Renal cortex interstitium (tissue), 11 donors: ENCODE measurements around the gene CRYL1. TPM values are rescaled to one million over a fixed set of nuclear protein-coding genes. Genes with fewer than 3 reads are reported as not detected.

ENCODE experiments used
- DNase-seq, 11 donors: peaks; one replicate each; pipeline ENCODE4 v3.0.0-alpha.2; 2013; ENCODE audit warnings: low read depth in 9 of 11, low spot score in 4 of 11; ENCODE audit errors: extremely low read depth in 1 of 11
- polyA plus RNA-seq, 3 donors: library from polyadenylated mRNA; unstranded; fragments of 120-200 nt; gene quantifications; one replicate each; pipeline ENCODE4 v1.2.1, GENCODE V29; 2013; ENCODE audit not compliant: insufficient read length in 3 of 3

CRYL1 gene
- polyA plus RNA-seq, 3 donors = 127 to 140 (median 129) TPM

DNA sequence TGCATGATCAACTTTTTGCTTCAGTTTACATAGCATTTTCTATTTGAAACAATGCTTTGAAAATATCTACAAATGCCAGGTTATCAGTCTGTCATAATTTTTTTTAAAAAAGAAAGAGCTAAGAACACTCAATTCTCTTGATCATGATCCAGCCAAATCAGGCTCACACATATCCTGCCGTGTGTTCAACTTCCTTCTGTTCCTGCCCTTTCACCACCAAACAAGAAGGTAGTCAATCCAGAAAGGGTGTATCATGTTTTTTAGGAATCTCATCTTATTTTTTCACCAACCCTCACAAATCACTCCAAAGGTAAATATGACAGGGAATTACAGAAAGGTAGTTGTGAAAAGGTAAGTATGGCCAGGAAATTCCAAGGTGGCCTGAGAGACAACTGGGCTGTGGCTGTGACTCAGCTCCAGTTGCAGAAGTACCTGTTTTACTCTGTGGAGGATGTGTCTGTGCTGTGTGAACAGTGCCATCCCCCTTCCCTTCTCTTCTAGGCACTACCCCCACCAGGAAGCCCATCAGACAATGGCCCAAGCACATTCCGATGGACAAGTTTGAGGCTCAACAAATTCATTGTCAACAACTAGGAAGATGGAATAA, 154.7 kb downstream of the CRYL1 start:
- DNase-seq = no peak

GRCh38 chr13:20369886-20370361, 155.7 kb downstream of the CRYL1 start:
- DNase-seq = no peak

GRCh38 chr13:20366056-20366455, 159.6 kb downstream of the CRYL1 start:
- no peak for DNase-seq

DNA sequence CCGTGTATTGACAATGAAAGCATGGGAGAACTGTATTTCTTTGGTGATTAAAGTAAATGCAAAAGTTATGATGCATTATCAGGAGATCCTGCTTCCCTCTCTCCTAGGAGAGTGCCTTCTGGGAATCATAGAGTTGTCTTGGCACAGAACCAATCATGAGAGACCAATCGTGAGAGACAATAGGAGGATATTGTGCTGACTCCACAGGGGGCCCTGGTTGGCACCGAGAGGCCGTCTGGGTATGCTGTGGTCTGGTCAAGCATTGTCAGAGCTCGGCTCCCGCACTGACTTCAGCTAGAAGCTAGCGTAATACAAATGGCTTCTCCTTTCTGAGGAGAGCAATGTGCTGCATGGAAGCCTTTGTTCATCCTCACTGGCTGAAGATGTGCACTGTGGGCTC, 162.1 kb downstream of the CRYL1 start:
- DNase-seq = no peak

- no peak for DNase-seq
Observed at GRCh38 chr13:20363172-20363571, 162.5 kb downstream of the CRYL1 start.

DNA sequence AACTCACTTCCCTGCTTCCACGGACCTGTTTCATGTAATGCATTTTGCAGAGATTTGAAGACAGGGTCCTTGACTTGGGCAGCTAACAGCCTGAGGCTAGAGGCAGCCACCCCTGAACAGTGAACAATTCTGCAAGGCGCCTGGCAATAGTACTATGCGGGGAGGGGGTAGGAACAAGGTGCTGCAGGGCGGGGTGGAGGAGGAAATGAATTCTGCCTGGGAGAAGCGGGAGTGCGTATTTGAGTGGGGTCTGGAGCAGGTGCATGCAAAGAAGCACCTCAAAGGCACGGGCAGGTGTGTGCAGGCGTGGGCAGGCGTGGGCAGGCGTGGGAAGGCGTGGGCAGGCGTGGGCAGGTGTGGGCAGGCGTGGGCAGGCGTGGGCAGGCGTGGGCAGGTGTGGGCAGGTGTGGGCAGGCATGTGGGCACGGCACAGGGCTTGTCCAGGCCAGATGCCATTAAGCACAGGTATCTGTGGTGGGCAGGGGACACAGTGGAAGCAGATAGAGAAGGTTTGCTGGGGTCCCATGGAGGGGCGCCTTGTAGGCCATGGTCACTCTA, 163.1 kb downstream of the CRYL1 start:
- DNase-seq = no peak

GRCh38 chr13:20360835-20361412, 164.7 kb downstream of the CRYL1 start:
- peak in 3 of 11 donors; percentile 17 to 35 (median 17) for DNase-seq

DNA sequence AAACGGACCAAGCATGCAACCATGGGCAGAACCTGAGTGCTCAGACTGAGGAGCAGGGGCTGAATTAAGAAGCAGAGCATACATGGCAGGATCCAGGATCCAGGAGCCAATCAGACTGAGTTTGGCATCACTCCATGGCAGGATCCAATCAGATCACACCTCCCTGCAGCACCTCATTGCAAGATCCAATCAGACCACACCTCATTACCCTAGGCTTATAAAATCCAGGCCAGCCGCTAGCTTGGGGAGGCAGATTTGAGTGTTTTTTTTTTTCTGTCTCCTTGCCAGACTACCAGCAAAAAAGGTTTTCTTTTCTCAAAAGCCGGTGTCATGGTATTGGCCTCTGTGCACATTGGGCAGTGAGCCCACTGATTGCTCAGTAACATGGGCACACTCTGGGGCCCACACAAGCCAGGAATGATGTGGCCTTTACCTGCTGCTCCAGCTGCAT, 165.6 kb downstream of the CRYL1 start:
- DNase-seq = no peak

DNA sequence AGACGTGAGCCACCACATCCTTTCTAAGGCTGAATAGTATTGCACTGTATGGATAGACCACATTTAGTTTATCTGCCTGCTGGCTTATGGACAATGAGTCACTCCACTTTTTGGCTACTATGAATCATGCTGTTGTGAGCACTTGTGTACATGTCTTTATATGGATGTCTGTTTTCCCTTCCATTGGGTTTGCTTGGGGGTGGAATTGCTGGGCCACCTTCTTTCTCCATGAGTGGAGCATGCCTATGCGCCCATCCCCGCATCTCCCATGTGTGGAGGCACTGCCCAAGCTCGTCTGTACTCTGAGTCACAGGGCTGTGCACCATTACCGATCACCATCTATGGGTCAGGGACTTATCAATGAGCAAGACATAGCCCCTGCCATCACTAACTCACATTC, 166.3 kb downstream of the CRYL1 start:
- no peak for DNase-seq

DNA sequence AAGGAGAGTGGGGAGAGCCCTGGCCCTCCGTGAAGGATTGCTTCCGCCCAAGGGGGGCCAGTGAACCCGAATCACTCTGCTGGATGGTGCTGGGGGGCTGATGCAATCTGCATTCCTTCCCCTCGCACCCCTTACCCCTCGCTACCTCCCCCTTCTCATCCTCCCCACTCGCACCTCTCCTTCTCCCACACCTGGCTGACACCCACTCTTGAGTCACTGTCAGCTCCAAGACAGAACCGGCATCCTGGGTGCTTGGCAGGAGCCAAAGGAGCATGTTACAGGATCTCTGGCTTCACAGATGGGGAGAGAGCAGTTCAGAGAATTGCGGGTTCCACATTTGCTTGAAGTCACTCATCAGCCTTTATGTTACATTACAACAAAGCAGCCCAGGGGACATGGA, 167.6 kb downstream of the CRYL1 start:
- no peak for DNase-seq

DNA sequence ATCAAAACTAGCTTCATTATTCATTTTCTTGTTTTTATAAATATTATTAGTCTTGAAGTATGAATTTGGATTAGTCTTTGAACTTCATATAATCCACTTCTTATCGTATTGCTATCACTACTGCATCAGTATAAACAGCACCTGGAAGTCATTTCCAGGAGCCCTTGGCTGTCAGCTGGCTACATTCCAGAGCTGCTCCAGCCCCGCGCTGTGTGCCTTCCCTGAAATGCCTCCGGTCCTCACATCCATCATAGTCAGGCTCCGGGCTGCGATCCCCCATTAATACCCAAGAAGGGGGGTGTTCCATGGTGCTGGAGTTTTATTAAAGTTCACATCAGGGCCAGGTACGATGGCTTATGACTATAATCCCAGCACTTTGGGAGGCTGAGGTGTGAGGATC, 169.2 kb downstream of the CRYL1 start:
- peak in 4 of 11 donors; percentile 16 to 37 (median 28) for DNase-seq

- no peak for DNase-seq
Observed at GRCh38 chr13:20354722-20355121, 170.9 kb downstream of the CRYL1 start.

GRCh38 chr13:20353973-20354372, 171.7 kb downstream of the CRYL1 start:
- DNase-seq = no peak

Other genes with a start within 250 kb of the CRYL1 start
- gene IFT88, start 41.3 kb upstream of the CRYL1 start, polyA plus RNA-seq = 10 to 100 TPM; 35.8 to 42.8 (median 42.8) TPM
- gene IL17D, start 177.8 kb upstream of the CRYL1 start, polyA plus RNA-seq = 1 to 10 TPM; 7.5 to 10.0 (median 8.5) TPM
- 10 to 100 TPM; 13.6 to 18.4 (median 15.3) TPM for gene EEF1AKMT1, start 248.1 kb upstream of the CRYL1 start, polyA plus RNA-seq